ENCODE results near the gene RNF32. TPM values are rescaled to one million over a fixed set of nuclear protein-coding genes. Genes with fewer than 3 reads are reported as not detected.

RNF32 gene
- total RNA-seq, 1 experiment from 2014 or later = 3.0 TPM

DNA sequence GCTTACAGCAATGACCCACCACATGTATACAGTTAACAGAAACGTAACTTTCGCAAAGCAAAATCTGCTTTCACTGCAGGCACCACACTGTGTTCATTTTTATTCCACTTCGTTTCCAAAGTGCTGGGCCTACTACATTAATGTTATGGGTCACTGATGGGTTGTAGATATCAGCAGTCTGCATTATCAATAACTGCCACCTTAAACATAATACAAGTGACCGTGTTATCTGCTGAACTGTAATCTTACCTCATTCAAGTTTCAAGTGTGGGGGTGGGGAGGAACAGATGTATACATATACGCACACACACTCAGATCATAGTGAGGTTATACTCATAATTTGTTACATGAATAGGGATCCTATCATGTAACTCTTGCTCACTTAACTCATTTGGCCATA is 21.1 kb downstream of the RNF32 start:
- H3K27me3 Mint-ChIP-seq (ENCODE audit: insufficient read depth, unreplicated experiment) = no peaks in the 10 kb centered on the region
- TF ChIP-seq, protein P1, sequence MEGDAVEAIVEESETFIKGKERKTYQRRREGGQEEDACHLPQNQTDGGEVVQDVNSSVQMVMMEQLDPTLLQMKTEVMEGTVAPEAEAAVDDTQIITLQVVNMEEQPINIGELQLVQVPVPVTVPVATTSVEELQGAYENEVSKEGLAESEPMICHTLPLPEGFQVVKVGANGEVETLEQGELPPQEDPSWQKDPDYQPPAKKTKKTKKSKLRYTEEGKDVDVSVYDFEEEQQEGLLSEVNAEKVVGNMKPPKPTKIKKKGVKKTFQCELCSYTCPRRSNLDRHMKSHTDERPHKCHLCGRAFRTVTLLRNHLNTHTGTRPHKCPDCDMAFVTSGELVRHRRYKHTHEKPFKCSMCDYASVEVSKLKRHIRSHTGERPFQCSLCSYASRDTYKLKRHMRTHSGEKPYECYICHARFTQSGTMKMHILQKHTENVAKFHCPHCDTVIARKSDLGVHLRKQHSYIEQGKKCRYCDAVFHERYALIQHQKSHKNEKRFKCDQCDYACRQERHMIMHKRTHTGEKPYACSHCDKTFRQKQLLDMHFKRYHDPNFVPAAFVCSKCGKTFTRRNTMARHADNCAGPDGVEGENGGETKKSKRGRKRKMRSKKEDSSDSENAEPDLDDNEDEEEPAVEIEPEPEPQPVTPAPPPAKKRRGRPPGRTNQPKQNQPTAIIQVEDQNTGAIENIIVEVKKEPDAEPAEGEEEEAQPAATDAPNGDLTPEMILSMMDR (IDR thresholded peaks at IDR 0.05; ENCODE audit: unreplicated experiment) = no peak
- H3K27ac Mint-ChIP-seq (ENCODE audit: low read depth, unreplicated experiment) = no peak overlapping the region
- intact Hi-C loops (cut with micrococcal nuclease) = no loop called here
- H3K4me3 Mint-ChIP-seq (ENCODE audit: unreplicated experiment) = no peak overlapping the region
- POLR2A ChIA-PET = interaction anchor here (0.6 kb wide), 1 partner anchor 115 kb away, joined by 3 read pairs; no protein-coding TSS in a partner anchor
- CTCF ChIA-PET = no interaction called here
- H3K9me3 Mint-ChIP-seq (ENCODE audit: unreplicated experiment) = no peaks in the 10 kb centered on the region
- no peaks in the 10 kb centered on the region for H3K4me1 Mint-ChIP-seq (ENCODE audit: insufficient read depth, unreplicated experiment)
- DNase-seq (ENCODE audit: unreplicated experiment) = no peak
- BruUV-seq (replicated peaks) = no TSS peak
- H3K36me3 Mint-ChIP-seq (ENCODE audit: insufficient read depth, unreplicated experiment) = peaks cover 23% of the 10 kb centered on the region

DNA sequence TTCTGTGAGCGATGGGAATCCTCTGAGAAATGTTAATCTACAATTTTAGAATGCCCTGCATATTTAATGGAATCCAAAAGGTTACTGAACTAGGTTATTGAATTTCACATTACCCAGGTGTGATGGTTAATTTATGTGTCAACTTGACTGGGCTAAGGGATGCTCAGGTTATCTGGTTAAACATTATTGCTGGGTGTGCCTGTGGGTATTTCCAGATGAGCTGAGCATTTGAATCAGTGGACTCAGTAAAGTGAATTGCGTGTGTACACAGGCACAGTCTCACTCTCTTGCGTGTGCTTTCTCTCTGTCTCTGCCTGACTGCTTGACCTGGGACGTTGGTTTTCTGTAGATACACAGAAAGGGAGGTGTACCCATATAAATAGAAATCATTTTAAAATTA is 21.7 kb downstream of the RNF32 start:
- DNase-seq (ENCODE audit: unreplicated experiment) = no peak
- Mint-ChIP-seq H3K9me3 (ENCODE audit: unreplicated experiment) (no peaks in the 10 kb centered on the region), H3K36me3 (ENCODE audit: insufficient read depth, unreplicated experiment) (peaks cover 24% of the 10 kb centered on the region), H3K27me3 (ENCODE audit: insufficient read depth, unreplicated experiment) (no peaks in the 10 kb centered on the region), H3K4me3 (ENCODE audit: unreplicated experiment) (no peak overlapping the region), H3K4me1 (ENCODE audit: insufficient read depth, unreplicated experiment) (no peaks in the 10 kb centered on the region), H3K27ac (ENCODE audit: low read depth, unreplicated experiment) (no peak overlapping the region)
- ChIA-PET CTCF (interaction anchor here (0.9 kb wide), 1 partner anchor 118 kb away, joined by 3 read pairs; no protein-coding TSS in a partner anchor), POLR2A (interaction anchor here (0.6 kb wide), 1 partner anchor 116 kb away, joined by 3 read pairs; no protein-coding TSS in a partner anchor)
- intact Hi-C loops (cut with micrococcal nuclease) = no loop called here
- TF ChIP-seq, protein P1 (IDR thresholded peaks at IDR 0.05; ENCODE audit: unreplicated experiment) = no peak
- BruUV-seq (replicated peaks) = no TSS peak

DNA sequence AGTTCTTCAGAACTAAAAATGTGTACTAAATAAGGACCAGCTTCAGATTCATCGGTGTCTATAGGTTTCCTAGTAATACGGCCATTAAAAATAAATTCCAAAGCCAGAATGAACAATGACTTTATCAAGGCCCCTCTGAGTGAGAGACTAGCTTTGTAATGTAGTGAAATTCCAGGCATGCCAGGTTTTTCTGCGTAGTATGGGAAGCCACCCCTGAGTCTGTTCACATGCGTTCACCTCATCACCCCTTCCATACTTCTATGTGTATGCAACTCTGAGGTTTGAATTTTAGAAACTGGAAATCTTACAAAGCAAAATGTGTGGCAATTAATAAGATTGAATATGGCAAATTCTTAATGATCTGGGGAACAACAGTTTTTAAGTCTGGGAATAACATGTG is 24.5 kb downstream of the RNF32 start:
- intact Hi-C loops (cut with micrococcal nuclease) = no loop called here
- no peaks in the 10 kb centered on the region for H3K4me1 Mint-ChIP-seq (ENCODE audit: insufficient read depth, unreplicated experiment)
- H3K9me3 Mint-ChIP-seq (ENCODE audit: unreplicated experiment) = no peaks in the 10 kb centered on the region
- no peaks in the 10 kb centered on the region for H3K27me3 Mint-ChIP-seq (ENCODE audit: insufficient read depth, unreplicated experiment)
- no peak overlapping the region for H3K4me3 Mint-ChIP-seq (ENCODE audit: unreplicated experiment)
- BruUV-seq (replicated peaks) = no TSS peak
- no peak overlapping the region for H3K27ac Mint-ChIP-seq (ENCODE audit: low read depth, unreplicated experiment)
- TF ChIP-seq, protein P1 (IDR thresholded peaks at IDR 0.05; ENCODE audit: unreplicated experiment) = no peak
- H3K36me3 Mint-ChIP-seq (ENCODE audit: insufficient read depth, unreplicated experiment) = peaks cover 23% of the 10 kb centered on the region
- no peak for DNase-seq (ENCODE audit: unreplicated experiment)
- CTCF ChIA-PET = interaction anchor here (1.3 kb wide), 1 partner anchor 23 kb away, joined by 3 read pairs; no protein-coding TSS in a partner anchor
- POLR2A ChIA-PET = interaction anchor here (0.7 kb wide), 1 partner anchor 1000 kb away, joined by 4 read pairs; no protein-coding TSS in a partner anchor

DNA sequence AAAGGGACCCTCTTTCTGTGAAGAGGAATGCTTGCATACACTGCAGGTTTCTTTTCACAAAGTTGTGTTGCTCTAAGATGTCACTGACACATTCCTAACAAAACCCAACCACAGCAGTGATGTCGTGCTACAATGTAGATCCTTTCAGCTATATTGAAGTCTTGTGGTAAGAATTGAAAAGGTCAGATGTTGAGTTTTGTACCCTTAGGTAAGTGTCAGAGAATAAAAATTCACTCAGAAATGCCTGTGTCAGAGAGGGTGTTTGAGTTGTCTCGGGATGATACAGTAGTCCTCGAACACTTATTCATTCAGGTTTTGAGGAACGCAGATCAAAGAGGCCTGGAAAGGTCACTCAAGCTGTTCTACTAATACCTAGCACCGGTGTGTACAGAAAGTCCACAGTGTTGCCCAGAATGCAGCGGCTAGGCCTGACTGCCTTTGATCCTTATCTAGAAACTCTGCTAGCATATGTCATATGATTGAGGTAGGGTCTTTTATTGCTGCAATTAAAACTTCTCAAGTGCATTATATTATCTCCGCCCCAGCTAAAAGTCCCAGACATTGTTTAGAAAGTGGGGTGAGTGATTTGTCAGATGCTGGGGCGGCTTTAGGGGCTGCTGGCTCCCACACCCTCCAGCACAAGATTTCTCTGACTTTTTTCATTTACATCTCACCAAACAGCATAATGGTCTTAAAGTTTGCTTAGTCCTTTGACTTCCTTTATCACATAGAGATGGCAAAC is 26.0 kb downstream of the RNF32 start:
- H3K4me1 Mint-ChIP-seq (ENCODE audit: insufficient read depth, unreplicated experiment) = no peaks in the 10 kb centered on the region
- DNase-seq (ENCODE audit: unreplicated experiment) = no peak
- TF ChIP-seq, protein P1 (IDR thresholded peaks at IDR 0.05; ENCODE audit: unreplicated experiment) = no peak
- H3K4me3 Mint-ChIP-seq (ENCODE audit: unreplicated experiment) = no peak overlapping the region
- no peak overlapping the region for H3K27ac Mint-ChIP-seq (ENCODE audit: low read depth, unreplicated experiment)
- peaks cover 31% of the 10 kb centered on the region for H3K36me3 Mint-ChIP-seq (ENCODE audit: insufficient read depth, unreplicated experiment)
- POLR2A ChIA-PET = interaction anchor here (1.2 to 1.7 kb wide), 2 partner anchors 25 to 57 kb away, joined by 3 to 6 read pairs; no protein-coding TSS in a partner anchor
- CTCF ChIA-PET = interaction anchor here (0.7 kb wide), 1 partner anchor 724 kb away, joined by 3 read pairs; no protein-coding TSS in a partner anchor
- BruUV-seq (replicated peaks) = no TSS peak
- H3K9me3 Mint-ChIP-seq (ENCODE audit: unreplicated experiment) = no peaks in the 10 kb centered on the region
- no peaks in the 10 kb centered on the region for H3K27me3 Mint-ChIP-seq (ENCODE audit: insufficient read depth, unreplicated experiment)
- intact Hi-C loops (cut with micrococcal nuclease) = no loop called here

Data from MCF 10A (cell line).